HG03135 (cell line): ENCODE results near the gene GFOD2.
"Not testable (repeated sequence)": the region's sequence is repeated elsewhere in the genome, so short reads cannot be mapped to it uniquely, and the experiment has no call there.

ENCODE experiments used
- ATAC-seq: cut with Tn5 transposase; IDR thresholded peaks from one replicate; pipeline ENCODE4 v1.9.1; 2021; ENCODE audit warnings: mild to moderate bottlenecking, moderate library complexity; ENCODE audit not compliant: unreplicated experiment

Gene GFOD2, protein sequence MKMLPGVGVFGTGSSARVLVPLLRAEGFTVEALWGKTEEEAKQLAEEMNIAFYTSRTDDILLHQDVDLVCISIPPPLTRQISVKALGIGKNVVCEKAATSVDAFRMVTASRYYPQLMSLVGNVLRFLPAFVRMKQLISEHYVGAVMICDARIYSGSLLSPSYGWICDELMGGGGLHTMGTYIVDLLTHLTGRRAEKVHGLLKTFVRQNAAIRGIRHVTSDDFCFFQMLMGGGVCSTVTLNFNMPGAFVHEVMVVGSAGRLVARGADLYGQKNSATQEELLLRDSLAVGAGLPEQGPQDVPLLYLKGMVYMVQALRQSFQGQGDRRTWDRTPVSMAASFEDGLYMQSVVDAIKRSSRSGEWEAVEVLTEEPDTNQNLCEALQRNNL

DNA sequence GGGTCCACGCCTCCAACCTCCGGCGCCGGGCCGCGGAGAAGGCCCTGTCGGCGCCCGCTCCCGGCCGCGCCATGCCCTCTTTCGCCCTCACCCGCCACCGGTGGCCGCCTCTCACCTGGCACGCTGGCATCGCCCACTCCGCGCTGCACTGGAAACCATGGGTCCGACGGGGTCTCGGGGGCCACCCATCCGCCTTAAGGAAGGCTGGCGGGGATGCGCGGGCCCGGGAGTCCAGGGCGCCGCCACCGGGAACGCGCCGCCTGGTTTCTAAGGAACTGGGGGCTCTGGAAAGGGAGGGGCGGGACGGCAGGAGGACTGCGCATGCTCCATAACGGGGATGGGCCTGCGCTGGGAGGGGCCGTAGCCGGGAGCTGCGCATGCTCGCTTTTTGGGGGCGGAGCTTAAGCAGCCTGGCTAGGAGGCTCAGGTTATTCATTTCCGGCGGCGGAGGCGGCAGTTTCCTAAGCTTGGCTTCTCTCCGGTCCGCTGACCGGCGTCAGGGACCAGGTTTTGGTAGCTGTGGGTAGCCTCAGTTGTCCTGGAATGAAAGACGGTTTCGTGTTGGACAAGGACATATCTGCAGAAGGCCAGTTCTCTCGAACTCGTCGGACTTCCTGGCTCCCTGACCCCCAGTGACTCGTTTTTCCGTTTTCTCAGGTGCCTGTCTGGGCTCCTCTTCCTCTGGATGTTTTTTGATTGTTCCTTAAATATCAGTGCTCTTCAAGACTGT, at the start of gene GFOD2:
TSS of gene GFOD2 (minus strand) at position 269 of the 730 bp plus-strand sequence. CDS start 33,601 bp downstream, outside the sequence.
- peak; percentile 79 for ATAC-seq

DNA sequence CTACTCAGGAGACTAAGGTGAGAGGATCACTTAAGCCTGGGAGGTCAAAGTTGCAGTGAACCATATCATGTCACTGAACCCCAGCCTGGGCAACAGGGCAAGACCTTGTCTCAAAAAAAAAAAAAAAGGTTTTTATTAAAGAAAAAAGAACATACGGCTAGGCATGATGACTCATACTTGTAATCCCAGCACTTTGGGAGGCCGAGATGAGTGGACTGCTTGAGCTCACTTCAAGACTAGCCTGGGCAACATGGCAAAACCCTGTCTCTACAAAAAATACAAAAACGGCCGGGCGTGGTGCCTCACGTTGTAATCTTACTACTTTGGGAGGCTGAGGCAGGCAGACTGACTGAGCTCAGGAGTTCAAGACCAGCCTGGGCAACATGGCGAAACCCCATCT, 48.8 kb upstream of the GFOD2 start:
- no peak for ATAC-seq

DNA sequence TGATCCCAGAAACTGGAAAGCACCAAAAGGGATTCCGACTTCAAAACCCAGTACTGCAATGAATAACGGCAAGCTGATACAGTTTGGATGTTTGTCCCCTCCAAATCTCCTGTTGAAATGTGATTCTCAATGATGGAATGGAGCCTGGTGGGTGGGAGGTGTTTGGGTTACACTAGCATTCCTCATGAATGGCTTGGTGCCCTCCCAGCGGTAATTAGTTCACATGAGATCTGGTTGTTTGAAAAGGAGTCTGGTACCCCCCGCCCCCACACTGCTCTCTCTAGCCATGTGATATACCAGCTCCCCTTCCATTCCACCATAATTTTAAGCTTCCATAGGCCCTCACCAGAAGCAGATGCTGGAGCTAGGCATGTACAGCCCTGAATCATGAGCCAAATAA, 47.2 kb upstream of the GFOD2 start:
- no peak for ATAC-seq

DNA sequence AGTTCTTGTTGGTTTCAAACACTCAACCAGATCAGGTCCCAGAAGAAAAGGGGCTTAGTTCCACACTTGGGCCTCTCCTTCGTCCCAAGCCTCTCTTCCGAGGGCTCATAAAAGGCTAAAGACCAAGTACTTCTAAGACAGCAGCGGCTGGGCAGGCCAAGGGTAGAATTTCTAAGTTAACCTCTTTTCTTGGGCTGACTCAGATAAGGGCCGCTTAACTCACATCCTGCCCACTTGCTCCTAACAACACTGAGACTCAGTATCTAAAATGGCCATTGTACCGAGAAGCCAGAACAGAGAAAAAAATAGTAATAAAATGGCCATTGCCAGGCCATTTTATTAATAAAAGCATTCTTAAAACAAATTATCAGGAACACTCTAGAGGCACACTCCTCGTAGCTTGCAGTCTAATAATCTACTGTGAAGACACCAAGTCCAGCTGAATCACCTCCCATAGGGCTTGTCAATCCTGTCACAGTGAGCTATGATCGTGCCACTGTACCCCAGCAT, 45.1 kb upstream of the GFOD2 start:
- no peak for ATAC-seq

DNA sequence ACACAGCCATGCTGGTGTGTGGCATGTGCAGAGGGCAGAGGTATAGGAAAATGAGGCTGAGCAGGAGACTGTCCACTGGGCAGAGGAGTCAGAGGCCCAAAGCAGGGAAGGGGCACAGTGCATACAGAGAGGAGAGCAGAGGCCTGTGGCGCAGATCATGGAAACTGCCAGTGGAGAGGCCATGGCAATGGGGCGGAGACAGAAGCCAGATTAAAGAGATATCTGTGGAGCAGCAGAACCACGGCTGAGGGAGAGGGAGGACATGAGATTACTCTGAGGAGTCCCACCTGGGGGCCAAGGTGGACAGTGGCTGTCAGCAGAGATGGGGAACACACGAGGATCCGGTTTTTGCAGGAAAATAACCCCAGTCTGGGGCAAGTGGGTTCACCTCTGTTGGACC, 44.0 kb upstream of the GFOD2 start:
- ATAC-seq = no peak

DNA sequence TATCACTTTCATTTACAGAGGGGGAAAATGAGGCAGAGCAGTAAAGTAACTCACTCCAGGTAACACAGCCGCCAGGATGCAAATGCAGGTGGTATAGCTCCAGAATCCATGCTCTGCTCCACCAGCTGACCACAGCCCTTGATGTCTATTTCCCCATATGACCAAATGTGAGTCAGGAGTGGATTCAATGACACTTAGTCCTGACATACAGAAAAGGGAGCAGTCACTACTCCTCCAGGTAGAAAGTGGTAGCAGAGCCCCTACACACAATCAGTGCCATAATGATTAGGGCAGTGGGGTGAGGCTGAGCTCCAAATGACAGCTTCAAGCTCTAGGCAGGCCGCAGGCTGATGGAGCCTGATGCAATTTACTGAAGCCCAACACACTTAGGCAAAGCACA, 43.3 kb upstream of the GFOD2 start:
- no peak for ATAC-seq

DNA sequence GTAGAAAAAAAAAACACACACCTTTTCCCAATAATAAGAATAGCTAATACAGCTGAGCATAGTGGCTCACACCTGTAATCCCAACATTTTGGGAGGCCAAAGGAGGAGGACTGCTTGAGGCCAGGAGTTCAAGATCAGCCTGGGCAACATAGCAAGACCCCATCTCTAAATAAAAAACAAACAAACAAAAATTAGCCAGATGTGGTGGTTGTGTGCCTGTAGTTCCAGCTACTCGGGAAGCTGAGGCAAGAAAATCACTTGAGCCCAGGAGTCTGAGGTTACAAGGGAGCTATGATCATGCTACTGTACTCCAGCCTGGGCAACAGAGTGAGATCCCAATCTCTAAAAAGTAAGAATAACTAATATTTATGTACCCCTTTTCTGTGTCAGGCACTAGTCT, 42.8 kb upstream of the GFOD2 start:
- ATAC-seq = no peak

DNA sequence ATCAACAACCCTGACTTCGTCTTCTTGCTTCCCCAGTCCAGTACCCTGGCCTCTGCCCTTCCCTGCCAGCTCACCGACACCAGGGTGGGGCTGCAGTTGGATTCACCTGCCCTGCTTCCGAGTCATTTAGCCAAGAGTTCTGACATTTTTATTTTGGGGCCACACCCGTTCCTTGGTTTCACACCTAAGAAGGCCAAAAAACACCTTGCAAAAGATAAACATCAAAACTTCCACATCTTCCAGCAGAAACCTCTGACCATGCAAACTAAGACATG, 41.8 kb upstream of the GFOD2 start:
- ATAC-seq = no peak

DNA sequence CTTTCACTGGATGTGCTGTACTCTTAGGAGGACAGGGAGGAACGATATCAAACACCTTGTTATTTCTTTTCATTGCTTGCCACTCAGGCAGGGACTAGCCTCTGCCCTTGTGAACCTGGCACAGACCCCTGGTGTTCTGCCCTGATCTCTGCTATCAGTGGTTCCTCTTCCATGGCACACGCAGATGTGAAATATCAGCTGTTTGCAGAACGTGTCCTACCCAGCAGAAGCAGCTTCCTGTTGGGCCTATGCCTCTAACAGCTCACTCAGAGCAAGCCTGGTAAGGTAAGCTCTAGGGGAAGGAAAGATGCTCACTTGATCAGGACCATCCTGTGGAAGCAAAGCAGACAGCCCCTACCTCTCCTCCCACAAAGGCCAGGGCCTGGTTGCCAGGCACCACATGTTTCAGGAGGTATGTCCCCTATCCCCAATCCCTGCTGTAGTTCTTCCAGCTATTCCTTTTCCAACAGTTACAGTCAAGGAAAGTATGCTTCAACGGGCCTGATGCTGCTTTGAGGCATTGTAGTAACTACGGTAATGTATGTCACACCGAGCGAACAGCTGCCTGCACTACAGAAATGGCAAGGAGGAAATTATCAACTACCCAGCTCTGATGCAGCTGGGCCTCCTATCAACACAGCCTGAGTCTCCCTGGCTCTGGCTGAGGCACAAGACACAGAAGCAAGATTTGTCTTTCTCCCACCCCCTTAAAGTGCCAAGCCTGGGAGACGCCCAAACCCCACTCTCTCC, 41.3 kb upstream of the GFOD2 start:
- no peak for ATAC-seq

DNA sequence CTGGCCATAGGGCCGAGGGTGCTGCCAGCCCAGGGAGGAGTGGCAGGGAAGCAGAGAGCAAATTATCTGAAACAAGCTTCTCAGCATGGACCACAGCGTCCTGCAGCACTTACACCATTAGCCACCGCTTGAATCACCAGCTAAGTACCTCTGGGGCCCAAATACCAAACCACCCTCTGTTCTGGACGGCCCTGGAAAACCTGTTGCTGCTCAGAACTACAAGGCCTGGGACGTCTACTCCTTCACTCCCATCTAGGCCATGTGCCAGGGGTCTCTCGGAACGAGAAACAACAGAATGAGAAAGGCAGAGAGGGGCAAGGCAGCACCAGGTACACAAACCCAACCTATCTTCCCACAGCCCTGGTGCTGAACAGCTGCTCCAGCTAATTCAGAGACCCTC, 39.9 kb upstream of the GFOD2 start:
- no peak for ATAC-seq

DNA sequence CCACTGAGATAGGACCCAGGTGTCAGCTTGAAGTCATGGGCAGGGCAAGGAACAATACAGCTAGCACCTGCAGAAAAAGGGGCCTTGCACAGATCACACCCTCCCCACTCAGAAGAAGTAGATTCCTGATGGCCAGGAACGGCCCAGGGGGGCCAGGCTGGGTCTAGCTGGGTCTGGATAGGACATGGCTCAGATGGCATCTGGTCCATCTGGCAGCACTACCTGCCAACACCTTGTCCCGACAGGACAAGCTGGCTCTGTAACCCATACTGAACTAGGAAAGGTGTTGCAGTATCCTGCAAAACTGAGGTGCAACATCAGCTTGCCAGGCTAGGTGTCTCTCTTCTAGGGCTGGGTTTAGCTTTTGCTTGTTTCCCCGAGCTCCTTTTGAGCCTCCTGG, 38.9 kb upstream of the GFOD2 start:
- no peak for ATAC-seq

DNA sequence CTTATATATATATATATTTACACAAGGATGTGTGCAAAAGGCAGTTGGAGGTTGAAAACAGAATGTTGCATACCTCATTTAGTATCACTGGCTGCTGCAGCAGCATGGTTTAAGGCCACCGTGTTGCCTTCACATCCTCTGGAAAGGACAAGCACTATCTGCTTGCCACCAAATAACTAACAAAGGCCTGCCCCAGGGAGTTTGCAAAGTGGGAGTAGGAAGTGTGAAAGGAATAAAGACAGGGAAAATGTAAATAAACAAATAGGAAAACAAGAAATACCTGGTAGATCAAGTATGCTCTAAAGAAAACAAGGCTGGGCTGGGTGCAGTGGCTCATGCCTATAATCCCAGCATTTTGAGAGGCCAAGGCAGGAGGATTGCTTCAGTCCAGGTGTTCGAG, 33.5 kb upstream of the GFOD2 start:
- ATAC-seq = no peak

DNA sequence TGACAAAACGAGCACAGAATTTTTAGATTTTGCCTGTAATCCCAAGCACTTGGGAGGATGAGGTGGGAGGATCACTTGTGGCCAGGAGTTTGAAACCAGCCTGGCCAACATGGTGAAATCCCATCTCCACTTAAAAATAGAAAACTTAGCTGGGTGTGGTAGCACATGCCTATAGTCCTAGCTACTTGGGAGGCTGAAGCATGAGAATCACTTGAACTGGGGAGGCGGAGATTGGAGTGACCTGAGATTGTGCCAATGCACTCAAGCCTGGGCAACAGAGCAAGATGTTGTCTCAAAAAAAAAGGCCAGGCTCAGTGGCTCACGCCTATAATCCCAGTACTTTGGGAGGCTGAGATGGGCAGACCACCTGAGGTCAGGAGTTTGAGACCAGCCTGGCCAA, 32.2 kb upstream of the GFOD2 start:
- not testable (repeated sequence) for ATAC-seq

DNA sequence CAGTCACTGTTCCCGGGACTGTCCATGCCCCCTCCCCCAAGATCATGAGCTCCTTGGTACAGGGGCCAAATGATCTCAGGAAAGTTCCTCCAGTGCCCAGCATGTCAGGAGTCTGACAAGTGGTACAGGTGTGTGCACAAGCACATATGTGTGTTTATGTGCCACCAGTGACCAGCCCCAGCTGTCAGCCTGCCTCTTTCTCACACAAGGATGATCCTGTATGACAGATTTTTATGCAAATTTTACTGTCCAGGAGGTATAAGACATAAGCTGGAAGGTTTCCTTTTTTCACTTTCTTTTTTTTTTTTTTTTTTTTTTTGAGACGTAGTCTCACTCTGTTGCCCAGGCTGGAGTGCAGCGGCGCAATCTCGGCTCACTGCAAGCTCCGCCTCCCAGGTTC, 31.4 kb upstream of the GFOD2 start:
- ATAC-seq = peak; percentile 70

DNA sequence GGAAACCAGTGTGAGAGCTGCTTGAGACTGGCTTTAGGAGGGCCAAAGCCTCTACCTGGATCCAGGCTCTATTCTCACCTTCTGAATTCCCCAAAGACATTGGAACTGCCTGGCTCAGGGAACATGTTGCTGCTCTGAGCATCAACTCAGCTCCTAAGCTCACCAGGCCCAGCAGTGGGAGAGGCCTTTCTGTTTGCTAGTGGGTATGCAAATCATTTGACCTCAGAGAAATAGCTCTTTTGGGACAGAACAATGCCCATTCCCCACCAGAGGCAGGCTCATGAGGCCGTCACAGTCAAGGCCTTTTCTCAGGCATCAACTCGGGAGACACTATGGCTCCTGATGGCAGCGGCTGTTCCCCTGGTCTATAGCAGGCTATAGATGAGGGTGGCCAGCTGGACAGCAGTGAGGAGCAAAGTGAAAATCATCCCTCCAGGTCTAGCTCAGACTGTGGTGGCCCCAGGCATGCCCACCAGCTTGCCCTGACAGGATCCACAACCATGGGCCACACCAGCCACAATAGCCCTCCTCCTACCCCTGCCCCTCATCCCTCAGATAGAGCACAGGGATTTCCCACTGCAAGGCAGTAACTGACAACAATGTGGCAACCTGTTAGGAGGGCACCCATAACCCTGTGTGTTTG, 30.4 kb upstream of the GFOD2 start:
- ATAC-seq = no peak

DNA sequence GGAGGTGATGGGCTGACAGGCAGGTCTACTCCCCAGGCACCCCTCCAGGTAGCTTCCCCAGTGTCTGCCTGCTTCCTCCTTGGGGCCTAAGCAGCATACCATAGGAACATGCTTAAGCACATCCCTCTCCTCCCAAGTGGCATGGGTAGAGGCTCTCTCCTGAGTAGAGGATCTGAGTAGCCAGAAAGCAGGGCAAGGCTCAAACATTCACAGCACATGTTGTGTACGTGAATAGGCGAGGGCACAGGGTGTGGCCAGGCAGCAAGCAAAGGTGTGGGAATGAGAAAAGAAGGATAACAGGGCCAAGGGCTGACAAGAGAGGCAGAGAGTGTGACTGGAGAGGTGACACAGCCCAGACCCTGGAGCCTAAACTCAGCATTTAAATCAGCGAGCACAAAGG, 29.7 kb upstream of the GFOD2 start:
- no peak for ATAC-seq

DNA sequence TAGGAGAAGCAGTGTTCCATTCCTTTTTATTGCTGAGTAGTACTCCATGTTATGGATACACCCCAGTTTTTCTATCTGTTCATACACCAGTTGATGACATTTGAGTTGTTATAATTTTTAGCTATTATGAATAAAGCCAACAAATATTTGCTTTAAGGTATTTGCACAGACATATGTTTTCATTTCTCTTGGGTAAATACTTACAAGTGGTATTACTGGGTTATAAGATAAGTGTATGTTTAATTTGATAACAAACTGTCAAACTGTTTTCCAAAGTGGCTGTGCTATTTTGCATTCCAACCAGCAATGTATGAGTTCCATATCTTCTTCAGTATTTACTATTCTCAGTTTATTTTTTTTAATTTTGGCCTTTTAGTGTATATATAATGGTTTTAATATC, 27.7 kb upstream of the GFOD2 start:
- no peak for ATAC-seq

DNA sequence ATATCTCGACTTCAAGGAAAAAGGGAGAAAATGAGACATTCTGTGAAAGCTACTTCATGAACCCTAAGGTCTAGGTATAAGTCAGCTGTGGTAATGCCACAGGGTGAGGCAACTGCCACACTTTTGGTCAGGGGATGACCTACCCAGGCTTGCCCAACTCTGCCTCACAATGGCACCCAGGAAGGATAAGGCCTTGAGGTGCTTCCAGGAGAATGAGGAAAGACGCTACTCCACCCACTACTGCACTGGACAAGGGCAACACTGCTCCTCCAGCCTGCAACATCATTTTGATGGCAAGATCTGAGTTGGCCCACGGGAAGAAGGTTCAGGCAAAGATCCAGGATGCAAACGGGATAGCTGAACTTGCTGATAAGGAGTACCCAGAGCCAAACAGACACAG, 22.0 kb upstream of the GFOD2 start:
- no peak for ATAC-seq

DNA sequence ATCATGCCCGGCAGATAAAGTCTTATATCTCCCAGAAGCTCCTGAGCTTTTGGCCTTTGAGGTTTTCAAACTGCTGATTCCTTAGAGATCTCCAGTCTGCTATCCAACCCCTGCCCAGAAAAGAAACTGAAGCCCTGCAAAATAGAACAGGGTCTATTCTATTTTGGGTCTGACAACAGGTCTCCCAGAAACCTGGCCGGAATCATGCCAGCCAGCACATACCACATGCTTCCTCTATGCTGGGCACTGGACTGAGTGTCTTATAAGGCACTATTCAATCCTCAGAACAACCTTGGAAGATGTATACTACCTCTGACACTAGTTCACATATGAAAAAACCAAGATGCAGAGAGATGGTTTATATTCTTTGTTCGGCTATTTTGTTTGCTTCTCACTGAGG, 21.3 kb upstream of the GFOD2 start:
- ATAC-seq = no peak

DNA sequence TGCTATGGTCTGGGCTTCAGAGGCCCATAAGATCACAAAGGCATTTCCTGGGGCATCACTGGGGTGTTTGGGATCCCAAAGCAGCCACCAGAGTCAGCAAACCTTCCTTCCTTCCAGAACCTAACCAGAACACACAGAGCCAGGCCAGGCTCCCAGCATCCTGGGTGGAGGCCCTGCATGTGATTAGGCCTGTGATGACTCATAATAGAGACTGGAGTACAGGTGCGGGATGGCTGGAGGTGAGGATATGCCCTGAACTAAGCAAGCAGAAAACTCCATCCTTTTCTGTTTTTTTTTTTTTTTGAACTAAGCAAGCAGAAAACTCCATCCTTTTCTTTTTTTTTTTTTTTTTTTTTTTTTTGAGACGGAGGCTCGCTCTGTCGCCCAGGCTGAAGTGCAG, 17.7 kb upstream of the GFOD2 start:
- ATAC-seq = no peak

DNA sequence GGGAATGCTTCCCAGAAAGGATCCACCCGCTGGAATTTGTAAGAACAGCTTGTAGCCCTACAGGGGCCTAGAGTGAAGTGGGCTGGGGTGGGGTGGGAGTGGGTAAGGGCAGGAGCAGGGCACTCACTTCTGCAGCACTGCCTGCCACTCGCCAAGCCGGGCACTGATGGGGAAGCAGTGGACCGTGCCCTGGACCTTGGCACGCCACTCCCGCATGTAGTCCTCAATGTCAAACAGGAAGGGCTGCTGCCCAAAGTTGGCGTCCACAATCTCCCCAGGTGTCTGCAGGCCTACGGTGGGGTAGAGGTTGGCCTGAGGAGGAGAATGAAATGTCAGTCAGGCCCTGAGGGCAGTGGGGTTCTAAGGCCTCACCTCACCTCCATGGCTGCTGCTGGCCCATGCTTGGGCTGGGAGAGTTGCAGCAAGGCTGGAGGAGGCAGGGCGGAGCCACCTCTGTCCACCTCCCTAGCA, 15.7 kb upstream of the GFOD2 start:
- no peak for ATAC-seq
